SH-SY5Y (cell line): ENCODE results near the gene CHD6.

Experiments
- GATA2 ChIP-seq: IDR thresholded peaks from 2 replicates; pipeline ENCODE4 v1.6.1; 2011; ENCODE audit warnings: mild to moderate bottlenecking, low read depth, low read length
- GATA3 ChIP-seq: IDR thresholded peaks from 2 replicates; pipeline ENCODE4 v1.6.1; 2011; ENCODE audit warnings: low read depth, mild to moderate bottlenecking, low read length, moderate library complexity

DNA sequence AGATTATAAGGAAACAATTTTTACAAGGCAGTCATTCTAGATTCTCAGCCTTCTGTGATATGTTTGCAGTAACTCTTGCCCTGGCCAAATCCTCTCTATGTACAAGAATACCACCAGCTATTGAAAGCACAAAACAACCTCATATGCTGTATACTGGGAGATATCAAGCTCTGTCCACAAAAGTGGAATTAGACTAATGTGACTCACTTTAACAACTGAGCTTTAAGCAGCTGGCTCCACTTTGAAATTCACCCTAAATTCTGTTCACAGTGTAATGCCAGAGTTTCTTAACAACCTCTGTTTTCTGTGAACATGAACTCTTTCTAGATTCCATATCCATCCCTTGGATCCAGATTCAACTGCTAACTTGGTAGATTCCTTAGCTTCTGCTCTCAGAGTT lies 47.6 kb downstream of the CHD6 start:
- TF ChIP-seq GATA2 (no peak), GATA3 (no peak)
